PC-9 (cell line): ENCODE results near the gene MAP3K4. TPM values are rescaled to one million over a fixed set of nuclear protein-coding genes. Genes with fewer than 3 reads are reported as not detected.

Source experiments
- BruUV-seq: library from RNA; stranded (reverse); fragments of 400-500 nt; replicated peaks from 2 replicates; lab custom pipeline; 2021; lab: Mats Ljungman, UMichigan
- CTCF ChIA-PET: fragments of 300-600 bp; sonication (Branson Sonifier 250); formaldehyde crosslinking; loops from one replicate; lab custom pipeline; 2022; ENCODE audit warnings: antibody characterized with exemption; lab: Charles Lee
- POLR2A ChIA-PET: fragments of 300-600 bp; sonication (Branson Sonifier 250); formaldehyde crosslinking; loops from one replicate; lab custom pipeline; 2022; ENCODE audit warnings: antibody characterized with exemption; ENCODE audit not compliant: unreplicated experiment; lab: Charles Lee
- DNase-seq, 2 experiments: peaks; one replicate each; pipeline versions ENCODE4 v3.0.0 to v3.0.0-alpha.2; 2015 to 2022; ENCODE audit warnings: mixed read lengths in 1 of 2
- H2AFZ ChIP-seq: fragments of 200-600 bp; sonication (generic); 2 replicates; pipeline ENCODE4 v1.8.1; 2017; ENCODE audit warnings: antibody characterized with exemption
- H3F3A ChIP-seq: fragments of 200-600 bp; sonication (generic); 2 replicates; pipeline ENCODE4 v1.8.1; 2017; ENCODE audit warnings: antibody characterized with exemption, mild to moderate bottlenecking, low read depth; ENCODE audit not compliant: insufficient read depth
- H3K27ac ChIP-seq: fragments of 200-600 bp; sonication (generic); 2 replicates; pipeline ENCODE4 v1.6.1; 2016; ENCODE audit warnings: mixed run types
- H3K27me3 ChIP-seq: fragments of 200-600 bp; sonication (generic); 2 replicates; pipeline ENCODE4 v1.6.1; 2016; ENCODE audit warnings: low read depth, mixed run types; ENCODE audit not compliant: insufficient read depth
- H3K36me3 ChIP-seq: fragments of 200-600 bp; sonication (generic); 2 replicates; pipeline ENCODE4 v1.6.1; 2016; ENCODE audit warnings: low read depth, mixed run types
- H3K4me1 ChIP-seq: fragments of 200-600 bp; sonication (generic); replicated peaks from 2 replicates; pipeline ENCODE4 v1.6.1; 2016; ENCODE audit warnings: mixed run types; ENCODE audit not compliant: insufficient read depth
- H3K4me2 ChIP-seq: fragments of 200-600 bp; sonication (generic); 2 replicates; pipeline ENCODE4 v1.6.1; 2017; ENCODE audit warnings: mixed run types
- H3K4me3 ChIP-seq: fragments of 200-600 bp; sonication (generic); 2 replicates; pipeline ENCODE4 v1.6.1; 2016; ENCODE audit warnings: mixed run types
- H3K79me2 ChIP-seq: fragments of 200-600 bp; sonication (generic); 2 replicates; pipeline ENCODE4 v1.6.1; 2017; ENCODE audit warnings: low read depth, mixed run types
- H3K9me2 ChIP-seq: fragments of 200-600 bp; sonication (generic); 2 replicates; pipeline ENCODE4 v1.8.1; 2017; ENCODE audit warnings: mild to moderate bottlenecking; ENCODE audit not compliant: insufficient read depth
- H3K9me3 ChIP-seq: fragments of 200-600 bp; sonication (generic); 2 replicates; pipeline ENCODE4 v1.8.1; 2016; ENCODE audit warnings: low read depth; ENCODE audit not compliant: insufficient read depth
- H4K20me1 ChIP-seq: fragments of 200-600 bp; sonication (generic); 2 replicates; pipeline ENCODE4 v1.8.1; 2017; ENCODE audit not compliant: insufficient read depth
- EZH2 ChIP-seq: fragments of 200-600 bp; sonication (generic); IDR thresholded peaks from 2 replicates; pipeline ENCODE4 v1.8.0; 2017; ENCODE audit warnings: antibody characterized with exemption, low read depth
- intact Hi-C: fragments of 100-400 bp; cut with micrococcal nuclease; formaldehyde crosslinking; loops from one replicate; pipeline ENCODE4 v1.10.0; 2022; ENCODE audit not compliant: unreplicated experiment
- total RNA-seq: library from RNA; stranded (reverse); gene quantifications from 2 replicates; pipeline ENCODE4 v1.2.3, GENCODE V29; 2021
- TF ChIP-seq, protein P1 (sequence below): fragments of 200-600 bp; sonication (generic); conservative IDR thresholded peaks from 2 replicates; pipeline ENCODE4 v1.6.1; 2017; ENCODE audit warnings: mixed run types, antibody characterized with exemption, mild to moderate bottlenecking, moderate library complexity

The MAP3K4 gene
- total RNA-seq, 1 experiment from 2014 or later: 13.0 TPM

DNA sequence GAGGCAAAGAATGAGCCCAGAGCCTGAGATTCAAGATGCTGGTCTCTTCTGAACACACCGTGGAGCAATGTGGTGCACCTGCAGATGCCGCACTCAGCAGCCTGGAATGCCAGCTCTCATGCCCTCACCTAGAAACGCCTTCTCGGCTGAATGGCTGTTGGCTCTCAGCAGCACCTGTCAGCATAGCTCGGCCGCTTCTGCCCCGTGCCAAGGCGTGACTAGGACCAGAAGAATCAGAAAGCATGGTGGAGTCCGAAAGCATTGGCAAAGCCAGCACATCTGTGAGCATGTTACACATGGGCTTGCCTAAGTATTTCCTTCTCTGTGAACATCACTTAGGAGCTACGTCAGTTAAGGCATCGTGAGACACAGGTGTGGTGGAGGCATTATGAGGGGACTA is 140.8 kb downstream of the MAP3K4 start:
- BruUV-seq: no TSS peak
- H3K9me3 ChIP-seq: no peaks in the 10 kb centered on the region
- intact Hi-C loops: no loop called here
- H3K9me2 ChIP-seq: no peaks in the 10 kb centered on the region
- TF ChIP-seq, protein P1, sequence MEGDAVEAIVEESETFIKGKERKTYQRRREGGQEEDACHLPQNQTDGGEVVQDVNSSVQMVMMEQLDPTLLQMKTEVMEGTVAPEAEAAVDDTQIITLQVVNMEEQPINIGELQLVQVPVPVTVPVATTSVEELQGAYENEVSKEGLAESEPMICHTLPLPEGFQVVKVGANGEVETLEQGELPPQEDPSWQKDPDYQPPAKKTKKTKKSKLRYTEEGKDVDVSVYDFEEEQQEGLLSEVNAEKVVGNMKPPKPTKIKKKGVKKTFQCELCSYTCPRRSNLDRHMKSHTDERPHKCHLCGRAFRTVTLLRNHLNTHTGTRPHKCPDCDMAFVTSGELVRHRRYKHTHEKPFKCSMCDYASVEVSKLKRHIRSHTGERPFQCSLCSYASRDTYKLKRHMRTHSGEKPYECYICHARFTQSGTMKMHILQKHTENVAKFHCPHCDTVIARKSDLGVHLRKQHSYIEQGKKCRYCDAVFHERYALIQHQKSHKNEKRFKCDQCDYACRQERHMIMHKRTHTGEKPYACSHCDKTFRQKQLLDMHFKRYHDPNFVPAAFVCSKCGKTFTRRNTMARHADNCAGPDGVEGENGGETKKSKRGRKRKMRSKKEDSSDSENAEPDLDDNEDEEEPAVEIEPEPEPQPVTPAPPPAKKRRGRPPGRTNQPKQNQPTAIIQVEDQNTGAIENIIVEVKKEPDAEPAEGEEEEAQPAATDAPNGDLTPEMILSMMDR: no peak
- TF ChIP-seq EZH2: no peak
- no peak overlapping the region for H2AFZ ChIP-seq
- H3K27ac ChIP-seq: no peak overlapping the region
- no peaks in the 10 kb centered on the region for H3F3A ChIP-seq
- H3K4me1 ChIP-seq: no peaks in the 10 kb centered on the region
- H3K79me2 ChIP-seq: no peaks in the 10 kb centered on the region
- ChIA-PET POLR2A (no interaction called here), CTCF (no interaction called here)
- H3K36me3 ChIP-seq: no peaks in the 10 kb centered on the region
- no peaks in the 10 kb centered on the region for H4K20me1 ChIP-seq
- no peak overlapping the region for H3K4me2 ChIP-seq
- H3K4me3 ChIP-seq: no peak overlapping the region
- no peak for DNase-seq
- no peaks in the 10 kb centered on the region for H3K27me3 ChIP-seq

DNA sequence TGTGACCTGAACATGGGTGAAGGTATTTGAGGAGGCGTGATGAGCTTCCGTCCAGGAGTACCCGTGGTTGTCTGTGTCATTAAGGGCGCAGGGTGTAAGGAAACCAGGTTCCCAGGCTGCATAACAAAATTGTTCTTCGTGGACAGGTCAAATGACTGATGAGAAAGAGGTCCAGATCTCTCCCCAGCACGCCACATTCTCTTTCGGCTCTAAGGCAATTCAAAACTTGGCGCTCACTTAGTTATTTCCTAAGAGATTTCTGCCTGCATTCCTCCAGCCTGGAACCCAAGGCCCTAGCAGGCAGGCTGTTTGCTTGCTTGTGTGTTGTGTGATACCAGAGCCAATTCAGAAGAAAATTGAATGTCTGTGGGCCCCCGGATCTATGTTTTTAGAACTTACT is 142.4 kb downstream of the MAP3K4 start:
- Histone ChIP-seq H3K27me3 (no peaks in the 10 kb centered on the region), H2AFZ (no peak overlapping the region), H3K27ac (no peak overlapping the region), H3K9me2 (no peaks in the 10 kb centered on the region), H3K4me3 (no peak overlapping the region), H4K20me1 (no peaks in the 10 kb centered on the region), H3F3A (no peaks in the 10 kb centered on the region), H3K79me2 (no peaks in the 10 kb centered on the region), H3K4me1 (no peaks in the 10 kb centered on the region), H3K4me2 (no peak overlapping the region), H3K9me3 (no peaks in the 10 kb centered on the region), H3K36me3 (no peaks in the 10 kb centered on the region)
- ChIA-PET CTCF (no interaction called here), POLR2A (no interaction called here)
- no TSS peak for BruUV-seq
- TF ChIP-seq, protein P1: no peak
- no peak for TF ChIP-seq EZH2
- DNase-seq: no peak
- intact Hi-C loops: no loop called here

DNA sequence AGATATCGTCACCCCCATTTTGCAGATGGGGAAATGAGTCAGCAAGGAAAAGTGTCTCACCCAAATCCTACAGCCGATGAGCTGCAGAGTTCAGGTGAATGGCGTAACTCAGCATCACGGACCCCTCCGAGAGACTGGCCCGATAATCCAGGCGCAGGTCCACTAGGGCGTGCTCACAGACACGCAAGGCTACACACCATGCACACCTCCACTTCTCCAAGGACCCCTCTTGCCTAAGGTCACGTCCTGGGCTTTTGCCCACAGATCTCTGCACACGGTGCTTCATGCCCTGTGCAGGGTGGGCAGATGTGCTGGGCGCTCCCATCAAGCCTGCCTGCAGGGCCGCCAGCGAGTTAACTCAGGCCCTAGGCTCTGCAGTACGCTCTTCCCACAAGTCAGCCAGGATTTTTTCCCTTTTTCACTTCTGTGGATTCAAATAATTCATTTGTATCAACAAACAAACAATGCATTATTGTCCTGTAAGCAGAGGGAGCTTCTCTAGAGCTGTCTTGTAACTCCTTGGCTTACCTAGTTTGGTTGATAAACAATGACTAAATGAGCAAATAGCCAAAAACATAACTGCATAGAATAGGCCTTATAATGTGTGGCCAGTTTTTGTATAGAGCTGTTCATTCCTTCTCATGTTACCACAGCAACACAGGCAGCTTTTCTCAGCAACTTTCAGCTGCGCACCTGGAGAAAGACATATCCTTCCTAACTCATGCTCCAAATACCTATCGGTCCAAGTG is 143.2 kb downstream of the MAP3K4 start:
- TF ChIP-seq EZH2: no peak
- TF ChIP-seq, protein P1: no peak
- intact Hi-C loops: no loop called here
- BruUV-seq: no TSS peak
- Histone ChIP-seq H3K9me3 (no peaks in the 10 kb centered on the region), H3F3A (no peaks in the 10 kb centered on the region), H2AFZ (no peak overlapping the region), H3K36me3 (no peaks in the 10 kb centered on the region), H3K4me2 (no peak overlapping the region), H3K27ac (no peak overlapping the region), H3K9me2 (no peaks in the 10 kb centered on the region), H3K79me2 (no peaks in the 10 kb centered on the region), H3K4me1 (no peaks in the 10 kb centered on the region), H3K4me3 (no peak overlapping the region), H4K20me1 (no peaks in the 10 kb centered on the region), H3K27me3 (no peaks in the 10 kb centered on the region)
- no peak for DNase-seq
- ChIA-PET CTCF (no interaction called here), POLR2A (interaction anchor here (0.6 kb wide), 1 partner anchor 589 kb away, joined by 5 read pairs; no protein-coding TSS in a partner anchor)
